GM19395 (cell line): ENCODE measurements around the gene KCNMB2.
"Not testable (repeated sequence)": the region's sequence is repeated elsewhere in the genome, so short reads cannot be mapped to it uniquely, and the experiment has no call there.

ENCODE experiments used
- ATAC-seq: cut with Tn5 transposase; IDR thresholded peaks from one replicate; pipeline ENCODE4 v1.9.1; 2021; ENCODE audit warnings: mild to moderate bottlenecking, moderate library complexity; ENCODE audit not compliant: unreplicated experiment

KCNMB2 gene

GRCh38 chr3:178686826-178687225, 150.6 kb downstream of the KCNMB2 start:
- no peak for ATAC-seq

- ATAC-seq, result no peak
These were observed 154.3 kb downstream of the KCNMB2 start for GRCh38 chr3:178690571-178690970.

GRCh38 chr3:178699364-178699763, 163.1 kb downstream of the KCNMB2 start:
- ATAC-seq, result no peak

GRCh38 chr3:178699810-178700209, 163.6 kb downstream of the KCNMB2 start:
- ATAC-seq, result no peak

- ATAC-seq, result no peak
These were observed 167.2 kb downstream of the KCNMB2 start for GRCh38 chr3:178703268-178703975.

GRCh38 chr3:178705925-178706324, 169.7 kb downstream of the KCNMB2 start:
- no peak for ATAC-seq

- ATAC-seq, result no peak
These were observed 170.2 kb downstream of the KCNMB2 start for GRCh38 chr3:178706411-178706810.

- peak; percentile 69 for ATAC-seq
These were observed 171.2 kb downstream of the KCNMB2 start for GRCh38 chr3:178707311-178708031.

GRCh38 chr3:178709051-178709450, 172.8 kb downstream of the KCNMB2 start:
- ATAC-seq, result no peak

- ATAC-seq, result no peak
These were observed 175.5 kb downstream of the KCNMB2 start for GRCh38 chr3:178711753-178712152.

GRCh38 chr3:178712247-178712646, 176.0 kb downstream of the KCNMB2 start:
- no peak for ATAC-seq

GRCh38 chr3:178714925-178715832, 178.9 kb downstream of the KCNMB2 start:
- ATAC-seq, result no peak

- no peak for ATAC-seq
These were observed 182.9 kb downstream of the KCNMB2 start for GRCh38 chr3:178718995-178719635.

- no peak for ATAC-seq
These were observed 196.6 kb downstream of the KCNMB2 start for GRCh38 chr3:178732824-178733223.

- no peak for ATAC-seq
These were observed 198.9 kb downstream of the KCNMB2 start for GRCh38 chr3:178735032-178735674.

- ATAC-seq, result no peak
These were observed 200.1 kb downstream of the KCNMB2 start for GRCh38 chr3:178736300-178736699.

- ATAC-seq, result no peak
These were observed 203.5 kb downstream of the KCNMB2 start for GRCh38 chr3:178739720-178740119.

- ATAC-seq, result no peak
These were observed 204.8 kb downstream of the KCNMB2 start for GRCh38 chr3:178741020-178741419.

- ATAC-seq, result no peak
These were observed 207.1 kb downstream of the KCNMB2 start for GRCh38 chr3:178743297-178743696.

- ATAC-seq, result not testable (repeated sequence)
These were observed 209.8 kb downstream of the KCNMB2 start for GRCh38 chr3:178745861-178746655.
